Nephron progenitor cell (in vitro differentiated cells): ENCODE measurements around the gene SDK1.

Experiments used
- DNase-seq: peaks from one replicate; pipeline ENCODE4 v3.0.0; 2021
- H3K27ac Mint-ChIP-seq: 2 replicates; pipeline ENCODE4 v1.8.0; 2021; ENCODE audit warnings: mild to moderate bottlenecking, moderate library complexity, mixed read lengths
- H3K27me3 Mint-ChIP-seq: 2 replicates; pipeline ENCODE4 v1.8.0; 2021; ENCODE audit warnings: mild to moderate bottlenecking, low read depth, mixed read lengths; ENCODE audit not compliant: poor library complexity
- H3K36me3 Mint-ChIP-seq: 2 replicates; pipeline ENCODE4 v1.8.0; 2021; ENCODE audit warnings: low read depth, mixed read lengths
- H3K4me1 Mint-ChIP-seq: 2 replicates; pipeline ENCODE4 v1.8.0; 2021; ENCODE audit warnings: mixed read lengths
- H3K4me3 Mint-ChIP-seq: 2 replicates; pipeline ENCODE4 v1.8.0; 2021; ENCODE audit warnings: mild to moderate bottlenecking, moderate library complexity, mixed read lengths
- H3K9me3 Mint-ChIP-seq: 2 replicates; pipeline ENCODE4 v1.8.0; 2021; ENCODE audit warnings: mild to moderate bottlenecking, moderate library complexity, mixed read lengths
- CTCF ChIP-seq: fragments of 200-600 bp; sonication (generic); IDR thresholded peaks from 2 replicates; pipeline ENCODE4 v1.5.0; 2021; ENCODE audit warnings: antibody characterized with exemption

The SDK1 gene

GRCh38 chr7:4184653-4185052, 883.6 kb downstream of the SDK1 start:
- H3K27me3 Mint-ChIP-seq: peaks cover 14% of the 10 kb centered on the region
- peaks cover 19% of the 10 kb centered on the region for H3K9me3 Mint-ChIP-seq
- no peak for DNase-seq
- H3K36me3 Mint-ChIP-seq: no peaks in the 10 kb centered on the region
- H3K4me3 Mint-ChIP-seq: no peak overlapping the region
- H3K27ac Mint-ChIP-seq: no peak overlapping the region
- no peak for TF ChIP-seq CTCF
- peaks cover 41% of the 10 kb centered on the region for H3K4me1 Mint-ChIP-seq

DNA sequence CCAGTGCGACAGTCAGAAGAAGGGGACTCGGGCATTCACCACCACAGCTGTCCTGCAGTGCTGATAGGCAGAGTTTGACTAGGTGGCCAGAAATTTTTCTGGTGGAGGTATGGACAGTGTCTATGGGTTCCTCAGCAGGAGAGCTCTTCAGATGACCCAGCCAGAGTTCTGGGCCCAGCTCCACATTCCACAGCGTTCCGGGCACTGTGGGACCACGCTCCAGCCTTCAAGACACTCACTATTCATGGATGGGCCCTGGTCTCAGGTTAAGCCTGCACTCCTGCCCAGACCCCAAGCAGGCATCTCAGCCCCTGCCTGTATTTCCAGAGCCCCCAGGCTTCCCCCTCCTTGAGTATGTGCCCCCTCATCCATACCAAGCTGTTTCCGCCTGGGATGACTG, 884.1 kb downstream of the SDK1 start:
- Mint-ChIP-seq H3K4me1 (peaks cover 46% of the 10 kb centered on the region), H3K36me3 (no peaks in the 10 kb centered on the region), H3K9me3 (peaks cover 19% of the 10 kb centered on the region), H3K27ac (peak overlapping the region; percentile 85), H3K27me3 (peaks cover 14% of the 10 kb centered on the region), H3K4me3 (no peak overlapping the region)
- DNase-seq: no peak
- TF ChIP-seq CTCF: no peak

DNA sequence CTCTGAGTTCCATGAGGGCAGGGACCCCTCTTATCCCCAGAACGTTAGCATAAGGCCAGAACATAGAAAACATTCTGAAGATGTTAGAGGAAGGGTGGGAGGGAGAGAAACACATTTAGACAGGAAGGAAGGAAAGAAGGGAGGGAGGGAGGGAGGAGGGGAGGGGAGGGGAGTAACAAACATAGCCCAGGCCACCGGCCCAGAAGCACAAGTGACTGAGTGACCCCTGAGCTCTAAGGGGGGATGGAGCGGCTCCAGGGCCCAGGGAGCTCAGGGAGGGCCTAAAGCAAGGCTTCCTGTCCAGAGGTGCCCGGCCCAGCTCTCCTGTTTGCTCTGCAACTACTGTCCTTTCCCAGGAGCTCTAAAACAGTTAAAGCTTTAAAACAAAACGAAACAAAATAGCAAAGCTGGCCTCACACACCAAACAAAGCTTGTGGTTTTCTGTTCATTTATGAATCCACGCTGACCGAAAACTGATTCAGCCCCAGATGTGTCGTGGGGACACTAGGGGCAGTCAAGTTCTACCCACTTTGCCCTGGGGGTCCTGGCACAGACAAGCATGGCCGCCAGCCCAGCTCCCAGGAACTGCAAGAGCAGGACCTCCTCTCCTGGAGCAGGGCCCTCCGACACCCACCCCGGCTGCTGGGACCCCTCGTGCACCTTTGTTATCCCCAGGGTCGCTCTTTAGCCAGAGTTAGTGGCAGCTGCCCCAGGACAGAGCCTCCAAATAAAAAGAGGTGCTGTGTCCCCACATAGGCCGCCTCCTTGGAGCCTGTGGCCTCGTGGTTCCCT, 884.9 kb downstream of the SDK1 start:
- TF ChIP-seq CTCF: no peak
- peaks cover 10% of the 10 kb centered on the region for H3K27me3 Mint-ChIP-seq
- peaks cover 19% of the 10 kb centered on the region for H3K9me3 Mint-ChIP-seq
- peak overlapping the region; percentile 85 for H3K27ac Mint-ChIP-seq
- no peak for DNase-seq
- no peaks in the 10 kb centered on the region for H3K36me3 Mint-ChIP-seq
- peaks cover 50% of the 10 kb centered on the region for H3K4me1 Mint-ChIP-seq
- no peak overlapping the region for H3K4me3 Mint-ChIP-seq

DNA sequence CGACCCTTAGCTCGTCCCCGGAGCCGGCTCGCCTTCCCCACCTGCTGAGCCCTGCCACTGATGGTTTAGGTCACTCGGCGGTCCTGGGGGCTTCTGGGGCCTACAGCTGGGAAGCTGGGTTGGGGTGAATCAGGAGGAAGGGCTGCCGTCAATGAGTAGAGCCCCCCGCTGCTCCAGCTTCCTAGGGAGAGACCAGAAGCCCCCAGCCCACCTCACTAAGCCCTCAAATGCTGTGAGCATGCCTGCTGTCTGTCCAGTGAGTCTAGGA, 885.4 kb downstream of the SDK1 start:
- DNase-seq: no peak
- TF ChIP-seq CTCF: no peak
- no peak overlapping the region for H3K4me3 Mint-ChIP-seq
- H3K9me3 Mint-ChIP-seq: peaks cover 19% of the 10 kb centered on the region
- H3K36me3 Mint-ChIP-seq: no peaks in the 10 kb centered on the region
- H3K27ac Mint-ChIP-seq: no peak overlapping the region
- H3K27me3 Mint-ChIP-seq: peaks cover 11% of the 10 kb centered on the region
- H3K4me1 Mint-ChIP-seq: peaks cover 53% of the 10 kb centered on the region

GRCh38 chr7:4188651-4189050, 887.6 kb downstream of the SDK1 start:
- no peaks in the 10 kb centered on the region for H3K36me3 Mint-ChIP-seq
- TF ChIP-seq CTCF: no peak
- peaks cover 60% of the 10 kb centered on the region for H3K4me1 Mint-ChIP-seq
- no peak for DNase-seq
- no peak overlapping the region for H3K27ac Mint-ChIP-seq
- no peak overlapping the region for H3K4me3 Mint-ChIP-seq
- H3K9me3 Mint-ChIP-seq: peaks cover 14% of the 10 kb centered on the region
- peaks cover 8% of the 10 kb centered on the region for H3K27me3 Mint-ChIP-seq

DNA sequence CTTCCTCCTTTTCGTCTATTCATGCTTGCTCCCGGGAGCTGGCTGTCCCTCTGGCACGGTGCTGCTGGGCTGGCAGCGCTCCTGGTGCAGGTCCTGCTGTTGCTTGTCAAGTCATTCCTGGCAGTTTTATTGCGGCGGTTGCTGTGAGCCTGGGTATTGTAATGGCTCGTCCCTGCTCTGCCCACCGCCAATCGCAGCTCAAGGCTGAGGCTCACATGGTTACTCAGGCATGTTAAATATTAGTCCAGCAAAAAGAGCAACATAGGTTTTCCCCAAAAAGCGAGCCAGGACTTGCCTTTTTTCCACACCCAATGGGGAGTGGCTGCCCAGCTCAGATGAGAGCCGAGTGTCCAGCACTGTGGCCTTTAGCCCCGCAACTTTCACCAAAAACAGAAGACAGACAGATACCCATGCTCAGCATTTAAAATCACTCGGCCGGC, 888.1 kb downstream of the SDK1 start:
- H3K27ac Mint-ChIP-seq: no peak overlapping the region
- peaks cover 14% of the 10 kb centered on the region for H3K9me3 Mint-ChIP-seq
- TF ChIP-seq CTCF: no peak
- peak; percentile 53 for DNase-seq
- no peaks in the 10 kb centered on the region for H3K36me3 Mint-ChIP-seq
- peaks cover 8% of the 10 kb centered on the region for H3K27me3 Mint-ChIP-seq
- no peak overlapping the region for H3K4me3 Mint-ChIP-seq
- H3K4me1 Mint-ChIP-seq: peaks cover 60% of the 10 kb centered on the region
